ENCODE measurements around the gene WDFY3. TPM values are rescaled to one million over a fixed set of nuclear protein-coding genes. Genes with fewer than 3 reads are reported as not detected.

WDFY3 gene, protein sequence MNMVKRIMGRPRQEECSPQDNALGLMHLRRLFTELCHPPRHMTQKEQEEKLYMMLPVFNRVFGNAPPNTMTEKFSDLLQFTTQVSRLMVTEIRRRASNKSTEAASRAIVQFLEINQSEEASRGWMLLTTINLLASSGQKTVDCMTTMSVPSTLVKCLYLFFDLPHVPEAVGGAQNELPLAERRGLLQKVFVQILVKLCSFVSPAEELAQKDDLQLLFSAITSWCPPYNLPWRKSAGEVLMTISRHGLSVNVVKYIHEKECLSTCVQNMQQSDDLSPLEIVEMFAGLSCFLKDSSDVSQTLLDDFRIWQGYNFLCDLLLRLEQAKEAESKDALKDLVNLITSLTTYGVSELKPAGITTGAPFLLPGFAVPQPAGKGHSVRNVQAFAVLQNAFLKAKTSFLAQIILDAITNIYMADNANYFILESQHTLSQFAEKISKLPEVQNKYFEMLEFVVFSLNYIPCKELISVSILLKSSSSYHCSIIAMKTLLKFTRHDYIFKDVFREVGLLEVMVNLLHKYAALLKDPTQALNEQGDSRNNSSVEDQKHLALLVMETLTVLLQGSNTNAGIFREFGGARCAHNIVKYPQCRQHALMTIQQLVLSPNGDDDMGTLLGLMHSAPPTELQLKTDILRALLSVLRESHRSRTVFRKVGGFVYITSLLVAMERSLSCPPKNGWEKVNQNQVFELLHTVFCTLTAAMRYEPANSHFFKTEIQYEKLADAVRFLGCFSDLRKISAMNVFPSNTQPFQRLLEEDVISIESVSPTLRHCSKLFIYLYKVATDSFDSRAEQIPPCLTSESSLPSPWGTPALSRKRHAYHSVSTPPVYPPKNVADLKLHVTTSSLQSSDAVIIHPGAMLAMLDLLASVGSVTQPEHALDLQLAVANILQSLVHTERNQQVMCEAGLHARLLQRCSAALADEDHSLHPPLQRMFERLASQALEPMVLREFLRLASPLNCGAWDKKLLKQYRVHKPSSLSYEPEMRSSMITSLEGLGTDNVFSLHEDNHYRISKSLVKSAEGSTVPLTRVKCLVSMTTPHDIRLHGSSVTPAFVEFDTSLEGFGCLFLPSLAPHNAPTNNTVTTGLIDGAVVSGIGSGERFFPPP (N-terminal part only)
- total RNA-seq: 100 to 1,000 TPM in 2 of 5 donors, 10 to 100 TPM in 3; 14.5 to 163 (median 45.6) TPM
- polyA plus RNA-seq: 1 to 10 TPM; 3.2 to 5.4 (median 5.0) TPM
- long read RNA-seq, donor 1: 0 reads
- long read RNA-seq, donor 2: 0 reads
- long read RNA-seq, donor 3, partial matches to known transcripts: 0 of 1 reads
- long read RNA-seq, donor 3, other reads (novel, unspliced or antisense): 0 of 1 reads
- long read RNA-seq, donor 4: 0 reads
- long read RNA-seq, donor 5, partial matches to known transcripts: 0 of 2 reads
- long read RNA-seq, donor 5, other reads (novel, unspliced or antisense): 0 of 2 reads
- long read RNA-seq, donor 6: 0 reads
- long read RNA-seq, donor 7: 0 reads
- long read RNA-seq, donor 8, partial matches to known transcripts: 0 of 1 reads
- long read RNA-seq, donor 8, other reads (novel, unspliced or antisense): 0 of 1 reads
- long read RNA-seq, donor 9: 0 reads
- long read RNA-seq, donor 10: 0 reads

GRCh38 chr4:84966382-84967242 lies at the start of gene WDFY3:
WDFY3 (minus strand) TSS chr4:84966690; CDS start chr4:84860591, 106,099 bp downstream.
- WGBS, 5 donors: 0 to 1% (median 1%) methylated on average over 35 to 57 of the region's 58 CpGs
- Histone ChIP-seq H3K4me1 (peaks cover 0 to 48% (median 23%) of the 10 kb centered on the region in 4 donors), H3K27ac (peak within 1 kb of the TSS; percentile 88 to 94 (median 94)), H3K27me3 (no peaks in the 10 kb centered on the region), H3K4me3 (peak within 1 kb of the TSS; percentile 72 to 92 (median 84)), H3K36me3 (no peaks in the 10 kb centered on the region), H3K9me3 (no peaks in the 10 kb centered on the region)
- intact Hi-C loops (cut with DNase I; ENCODE audit: low total_unique reads): no loop called here
- peak; percentile 78 to 95 for DNase-seq
- TF ChIP-seq POLR2A (IDR thresholded peaks at IDR 0.05) (peak in 2 of 4 donors; percentile 19 to 54), CTCF (IDR thresholded peaks at IDR 0.05) (no peak), POLR2AphosphoS5 (IDR thresholded peaks at IDR 0.05) (peak; percentile 22 to 85 (median 84))

DNA sequence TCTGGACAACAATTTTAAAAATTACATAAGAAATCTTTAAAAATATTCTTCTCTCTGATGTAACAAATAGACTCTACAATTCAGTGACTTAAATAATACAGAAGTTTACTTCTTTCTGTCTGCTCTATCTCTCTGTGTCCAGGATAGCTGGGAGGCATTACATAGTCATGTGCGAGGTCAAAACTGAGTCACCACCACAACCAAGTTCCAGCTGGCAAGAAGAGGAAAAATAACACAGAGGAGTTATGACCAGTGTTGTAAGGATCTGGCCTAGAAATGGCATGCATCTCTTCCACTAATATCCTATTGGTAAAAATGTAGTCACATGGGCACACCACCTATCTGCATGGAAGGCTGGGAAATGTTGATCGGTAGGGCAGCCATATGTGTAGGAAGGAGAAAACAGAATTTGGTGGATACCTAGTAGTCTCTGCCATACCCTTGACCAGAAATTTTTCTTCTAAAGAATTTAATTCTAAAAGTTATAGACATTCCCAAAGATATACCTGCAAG lies 39.4 kb upstream of the WDFY3 start:
- Histone ChIP-seq H3K4me3 (no peak overlapping the region), H3K36me3 (no peaks in the 10 kb centered on the region), H3K27me3 (no peaks in the 10 kb centered on the region), H3K9me3 (no peaks in the 10 kb centered on the region), H3K4me1 (no peaks in the 10 kb centered on the region), H3K27ac (no peak overlapping the region)
- no peak for DNase-seq
- TF ChIP-seq POLR2AphosphoS5 (IDR thresholded peaks at IDR 0.05): no peak
- TF ChIP-seq CTCF (IDR thresholded peaks at IDR 0.05): no peak
- TF ChIP-seq POLR2A (IDR thresholded peaks at IDR 0.05): no peak
- no peak for TF ChIP-seq EP300 (IDR thresholded peaks at IDR 0.05)
- WGBS, 5 donors: 85 to 91% (median 90%) methylated on average over 2 of the region's 2 CpGs
- intact Hi-C loops (cut with DNase I; ENCODE audit: low total_unique reads): no loop called here

- WGBS, 5 donors: 87 to 92% (median 89%) methylated on average over 3 of the region's 3 CpGs
- no peak for DNase-seq
- intact Hi-C loops (cut with DNase I; ENCODE audit: low total_unique reads): no loop called here
- TF ChIP-seq CTCF (IDR thresholded peaks at IDR 0.05) (no peak), POLR2AphosphoS5 (IDR thresholded peaks at IDR 0.05) (no peak), EP300 (IDR thresholded peaks at IDR 0.05) (no peak), POLR2A (IDR thresholded peaks at IDR 0.05) (no peak)
- Histone ChIP-seq H3K36me3 (no peaks in the 10 kb centered on the region), H3K27me3 (no peaks in the 10 kb centered on the region), H3K9me3 (no peaks in the 10 kb centered on the region), H3K4me1 (no peaks in the 10 kb centered on the region), H3K4me3 (no peak overlapping the region), H3K27ac (no peak overlapping the region)
Observed at GRCh38 chr4:85000343-85000742, 33.9 kb upstream of the WDFY3 start.

Data from stomach (tissue), 19 donors.